ENCODE results near the gene FAM89B.

The FAM89B gene

DNA sequence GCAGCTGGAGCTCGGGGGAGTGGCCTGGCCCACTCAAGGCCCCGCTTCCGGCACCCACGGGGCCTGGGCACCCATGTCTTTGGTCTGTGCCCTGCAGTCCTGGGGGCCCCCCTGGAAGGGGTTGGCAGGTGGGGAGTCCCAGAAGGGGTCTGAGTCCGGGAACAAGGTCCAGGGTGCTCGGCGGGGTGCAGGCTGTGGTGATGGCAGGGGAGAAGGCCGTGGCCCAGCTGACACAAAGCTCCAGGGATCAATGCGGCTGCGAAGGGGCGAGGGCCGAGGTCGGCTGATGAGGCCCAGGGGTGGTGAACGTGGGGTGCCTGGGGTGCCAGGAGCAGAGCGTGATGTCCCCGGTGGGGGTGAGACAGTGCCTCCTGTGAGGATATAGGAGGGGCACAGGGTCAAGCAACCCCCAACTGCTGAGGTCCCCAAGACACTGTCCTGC is 25.9 kb downstream of the FAM89B start:
- H3K9me3 Mint-ChIP-seq = no peaks in the 10 kb centered on the region
- no peak overlapping the region for H3K4me3 Mint-ChIP-seq
- TF ChIP-seq, protein P1, sequence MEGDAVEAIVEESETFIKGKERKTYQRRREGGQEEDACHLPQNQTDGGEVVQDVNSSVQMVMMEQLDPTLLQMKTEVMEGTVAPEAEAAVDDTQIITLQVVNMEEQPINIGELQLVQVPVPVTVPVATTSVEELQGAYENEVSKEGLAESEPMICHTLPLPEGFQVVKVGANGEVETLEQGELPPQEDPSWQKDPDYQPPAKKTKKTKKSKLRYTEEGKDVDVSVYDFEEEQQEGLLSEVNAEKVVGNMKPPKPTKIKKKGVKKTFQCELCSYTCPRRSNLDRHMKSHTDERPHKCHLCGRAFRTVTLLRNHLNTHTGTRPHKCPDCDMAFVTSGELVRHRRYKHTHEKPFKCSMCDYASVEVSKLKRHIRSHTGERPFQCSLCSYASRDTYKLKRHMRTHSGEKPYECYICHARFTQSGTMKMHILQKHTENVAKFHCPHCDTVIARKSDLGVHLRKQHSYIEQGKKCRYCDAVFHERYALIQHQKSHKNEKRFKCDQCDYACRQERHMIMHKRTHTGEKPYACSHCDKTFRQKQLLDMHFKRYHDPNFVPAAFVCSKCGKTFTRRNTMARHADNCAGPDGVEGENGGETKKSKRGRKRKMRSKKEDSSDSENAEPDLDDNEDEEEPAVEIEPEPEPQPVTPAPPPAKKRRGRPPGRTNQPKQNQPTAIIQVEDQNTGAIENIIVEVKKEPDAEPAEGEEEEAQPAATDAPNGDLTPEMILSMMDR (IDR thresholded peaks at IDR 0.05) = no peak
- H3K27me3 Mint-ChIP-seq (ENCODE audit: low read depth, poor library complexity) = peaks cover 15% of the 10 kb centered on the region
- DNase-seq = no peak
- peaks cover 14% of the 10 kb centered on the region for H3K4me1 Mint-ChIP-seq
- H3K36me3 Mint-ChIP-seq (ENCODE audit: low read depth) = peaks cover 23% of the 10 kb centered on the region
- no peak overlapping the region for H3K27ac Mint-ChIP-seq

DNA sequence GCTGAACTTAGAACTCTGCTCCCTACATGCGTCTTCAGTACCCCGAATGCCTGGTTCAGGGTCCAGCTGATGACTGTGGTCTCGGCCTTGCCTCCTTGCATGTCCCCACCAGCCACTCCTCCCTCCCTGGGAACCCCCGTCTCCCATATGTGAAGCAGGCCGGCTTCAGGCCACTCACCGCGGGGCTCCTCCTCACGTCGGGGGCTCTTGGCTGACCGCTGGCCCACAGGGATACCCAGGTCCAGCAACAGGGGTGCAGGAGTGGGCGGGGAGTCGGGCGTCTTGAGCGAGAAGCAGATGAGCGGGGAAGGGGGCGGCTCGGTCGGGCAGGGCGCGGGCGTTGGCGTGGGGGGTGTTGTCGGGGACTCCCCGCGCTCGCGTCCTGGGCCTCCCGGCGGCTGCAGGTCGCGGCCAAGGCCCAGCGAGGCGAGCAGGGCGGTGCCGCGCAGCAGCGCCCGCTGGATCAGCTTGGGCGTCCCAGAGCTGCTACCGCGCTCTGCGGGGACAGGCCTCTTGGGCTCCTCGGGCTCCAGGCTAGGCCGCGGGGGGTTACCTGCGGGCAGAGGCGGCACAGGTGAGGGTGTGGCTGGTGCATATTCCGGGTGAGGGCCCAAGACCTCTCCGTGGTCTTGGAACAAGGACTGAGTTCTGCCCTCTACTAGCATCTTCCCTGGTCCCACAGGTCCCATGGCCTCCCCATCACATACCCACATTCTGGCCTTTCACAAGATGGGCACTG is 27.0 kb downstream of the FAM89B start:
- no peak for DNase-seq
- Mint-ChIP-seq H3K9me3 (no peaks in the 10 kb centered on the region), H3K27me3 (ENCODE audit: low read depth, poor library complexity) (peaks cover 4% of the 10 kb centered on the region), H3K4me1 (peaks cover 4% of the 10 kb centered on the region), H3K27ac (peak overlapping the region; percentile 92), H3K36me3 (ENCODE audit: low read depth) (peaks cover 33% of the 10 kb centered on the region), H3K4me3 (no peak overlapping the region)
- TF ChIP-seq, protein P1 (IDR thresholded peaks at IDR 0.05) = no peak

DNA sequence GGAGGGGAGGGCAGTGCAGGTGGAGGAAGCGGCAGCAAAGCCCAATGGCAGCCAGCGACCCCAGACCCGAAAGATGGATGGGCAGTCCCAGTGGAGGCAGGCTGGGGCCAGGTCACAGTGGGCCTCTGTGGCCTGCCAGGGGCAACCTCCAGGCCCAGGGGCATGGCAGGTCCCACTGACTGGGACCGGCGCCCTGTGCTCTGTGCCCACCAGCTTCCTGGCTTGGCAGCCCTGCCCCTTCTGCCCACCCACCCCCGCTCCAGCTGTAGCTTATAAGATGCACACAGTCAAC is 27.6 kb downstream of the FAM89B start:
- Mint-ChIP-seq H3K4me1 (peaks cover 3% of the 10 kb centered on the region), H3K9me3 (no peaks in the 10 kb centered on the region), H3K4me3 (no peak overlapping the region), H3K36me3 (ENCODE audit: low read depth) (peaks cover 36% of the 10 kb centered on the region), H3K27ac (no peak overlapping the region), H3K27me3 (ENCODE audit: low read depth, poor library complexity) (peaks cover 3% of the 10 kb centered on the region)
- TF ChIP-seq, protein P1 (IDR thresholded peaks at IDR 0.05) = no peak
- no peak for DNase-seq

DNA sequence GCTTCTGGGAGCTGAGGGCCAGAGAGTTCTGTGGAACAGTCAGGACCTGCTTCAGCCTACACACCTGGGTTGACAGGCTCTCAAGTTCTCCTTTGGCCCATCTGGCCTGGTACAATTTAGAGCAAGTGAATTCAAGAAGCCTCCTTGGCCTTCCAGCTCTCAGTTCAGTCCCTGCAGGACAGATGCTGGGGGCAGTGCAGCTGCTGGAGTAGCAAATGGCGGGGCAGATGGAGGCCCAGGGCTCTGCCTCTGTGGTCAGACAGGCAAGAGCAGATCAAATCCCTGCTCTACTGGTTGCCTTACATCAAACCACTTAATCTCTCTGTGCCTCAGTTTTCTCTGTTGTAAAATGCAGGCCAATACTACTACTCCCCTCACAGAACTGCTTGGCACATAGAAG is 31.9 kb downstream of the FAM89B start:
- Mint-ChIP-seq H3K27me3 (ENCODE audit: low read depth, poor library complexity) (no peaks in the 10 kb centered on the region), H3K4me1 (peaks cover 12% of the 10 kb centered on the region), H3K27ac (no peak overlapping the region), H3K9me3 (no peaks in the 10 kb centered on the region), H3K36me3 (ENCODE audit: low read depth) (peaks cover 38% of the 10 kb centered on the region), H3K4me3 (no peak overlapping the region)
- TF ChIP-seq, protein P1 (IDR thresholded peaks at IDR 0.05) = no peak
- no peak for DNase-seq

DNA sequence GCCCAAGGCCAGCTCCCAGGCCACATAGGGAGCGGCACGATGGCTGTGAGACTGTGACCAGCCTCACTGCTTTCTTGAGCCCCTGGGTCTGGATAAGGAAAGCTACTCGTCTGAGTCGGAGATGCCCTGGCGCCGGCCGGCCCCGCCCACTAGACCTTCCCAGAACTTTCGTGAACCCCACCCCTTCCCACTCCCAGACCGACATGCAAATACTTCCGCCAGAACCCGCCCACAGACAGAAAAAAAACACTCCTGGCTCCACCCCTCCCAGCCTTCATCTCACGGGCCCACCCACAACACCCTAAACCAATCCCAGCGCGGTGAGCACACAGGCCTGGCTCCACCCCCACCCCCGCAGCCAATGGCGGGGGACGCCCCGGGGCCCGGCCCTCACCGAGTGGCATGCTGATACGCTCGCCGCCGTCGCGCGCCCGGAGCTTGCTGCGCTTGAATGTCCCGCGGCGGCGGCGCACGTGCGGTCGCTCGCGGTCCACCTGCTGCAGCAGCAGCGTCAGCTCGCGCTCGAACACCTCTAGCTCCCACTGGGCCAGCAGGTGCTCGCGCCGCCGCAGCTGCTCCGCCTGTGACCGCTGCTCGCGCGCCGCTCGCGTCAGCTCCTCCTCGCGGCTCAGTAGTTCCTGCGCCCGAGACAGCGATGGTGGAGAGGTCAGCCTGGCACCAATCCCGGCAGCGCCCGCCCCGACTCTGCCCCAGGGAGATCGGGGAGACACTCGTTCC is 34.7 kb downstream of the FAM89B start:
- H3K27ac Mint-ChIP-seq = no peak overlapping the region
- peaks cover 44% of the 10 kb centered on the region for H3K36me3 Mint-ChIP-seq (ENCODE audit: low read depth)
- peaks cover 36% of the 10 kb centered on the region for H3K4me1 Mint-ChIP-seq
- no peaks in the 10 kb centered on the region for H3K9me3 Mint-ChIP-seq
- TF ChIP-seq, protein P1 (IDR thresholded peaks at IDR 0.05) = no peak
- peak overlapping the region; percentile 55 for H3K4me3 Mint-ChIP-seq
- peaks cover 9% of the 10 kb centered on the region for H3K27me3 Mint-ChIP-seq (ENCODE audit: low read depth, poor library complexity)
- DNase-seq = peak; percentile 96
